T-helper 2 cell (primary cell): ENCODE results near the gene COPS9.

ENCODE experiments used
- DNase-seq, 5 experiments: peaks; one replicate each; pipeline versions ENCODE4 v3.0.0 to v3.0.0-alpha.2; 2012 to 2022

The COPS9 gene

DNA sequence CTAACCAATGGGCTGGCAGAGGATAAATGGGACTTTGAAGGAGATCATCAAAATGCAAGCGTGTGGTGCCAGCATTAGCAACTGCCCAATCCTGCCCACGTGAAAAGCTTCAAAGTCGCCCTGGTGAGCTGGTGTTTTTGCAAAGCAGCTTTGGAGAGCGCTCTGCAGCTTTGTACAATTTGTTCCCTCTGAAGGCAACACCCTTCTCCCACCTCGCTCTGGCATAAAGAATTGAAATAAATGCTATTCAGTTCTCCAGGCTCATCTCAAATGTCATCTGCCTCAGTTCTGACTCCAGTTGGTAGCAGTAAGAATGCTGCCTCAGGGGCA lies 3.5 kb downstream of the COPS9 start:
- DNase-seq: no peak

DNA sequence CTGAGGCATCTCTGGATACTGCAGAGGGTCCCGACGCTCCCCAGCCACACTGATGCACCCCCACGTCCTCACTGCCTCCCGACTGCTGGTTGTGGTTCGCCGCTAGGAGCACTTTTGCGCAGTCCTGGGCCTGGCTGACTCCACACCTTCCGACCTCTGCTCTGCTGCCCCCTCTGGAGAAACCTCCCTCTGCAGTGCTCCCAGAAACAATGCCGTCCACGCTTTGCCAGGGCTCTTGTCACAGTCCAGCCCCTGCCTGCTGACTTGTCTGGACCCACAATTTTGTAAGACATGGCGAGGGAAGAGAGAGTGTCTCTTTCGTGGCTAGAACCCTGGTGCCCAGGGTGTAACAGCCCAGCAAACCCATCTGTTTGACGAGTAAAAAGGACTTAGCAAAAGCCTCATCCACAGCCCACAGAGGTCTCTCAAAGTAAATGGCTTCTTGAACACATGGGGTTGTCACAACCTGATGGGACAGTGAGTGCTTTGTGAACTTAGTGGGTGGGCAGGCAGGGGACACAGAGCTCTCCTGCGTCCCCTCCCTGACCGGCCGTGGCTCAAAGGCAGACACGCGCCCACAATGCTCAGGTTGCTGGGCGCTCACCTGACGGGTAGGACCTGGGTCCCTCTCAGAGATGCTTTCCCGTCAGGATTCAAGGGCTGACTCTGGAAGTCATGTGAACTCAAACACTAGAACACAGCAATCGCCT lies 4.0 kb downstream of the COPS9 start:
- no peak for DNase-seq

DNA sequence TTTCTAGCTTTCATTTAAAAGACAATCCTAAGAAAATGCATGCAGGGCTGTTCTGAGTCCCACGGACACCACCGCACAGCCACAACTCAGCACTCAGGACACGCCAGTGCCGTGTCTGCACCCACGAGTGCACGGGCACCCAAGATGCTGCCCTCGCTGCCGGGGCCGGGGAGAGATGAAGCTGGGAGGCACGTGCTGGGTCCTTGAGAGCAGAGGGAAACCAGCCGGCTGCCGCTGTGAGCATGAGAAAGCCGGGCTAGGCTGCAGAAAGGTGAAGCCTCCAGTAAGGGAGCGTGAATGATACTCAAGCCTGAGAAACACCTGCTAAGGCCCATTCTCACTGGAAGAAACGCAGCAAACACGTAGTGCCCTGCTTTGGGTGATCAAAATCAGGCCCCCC lies 4.8 kb downstream of the COPS9 start:
- DNase-seq: no peak

DNA sequence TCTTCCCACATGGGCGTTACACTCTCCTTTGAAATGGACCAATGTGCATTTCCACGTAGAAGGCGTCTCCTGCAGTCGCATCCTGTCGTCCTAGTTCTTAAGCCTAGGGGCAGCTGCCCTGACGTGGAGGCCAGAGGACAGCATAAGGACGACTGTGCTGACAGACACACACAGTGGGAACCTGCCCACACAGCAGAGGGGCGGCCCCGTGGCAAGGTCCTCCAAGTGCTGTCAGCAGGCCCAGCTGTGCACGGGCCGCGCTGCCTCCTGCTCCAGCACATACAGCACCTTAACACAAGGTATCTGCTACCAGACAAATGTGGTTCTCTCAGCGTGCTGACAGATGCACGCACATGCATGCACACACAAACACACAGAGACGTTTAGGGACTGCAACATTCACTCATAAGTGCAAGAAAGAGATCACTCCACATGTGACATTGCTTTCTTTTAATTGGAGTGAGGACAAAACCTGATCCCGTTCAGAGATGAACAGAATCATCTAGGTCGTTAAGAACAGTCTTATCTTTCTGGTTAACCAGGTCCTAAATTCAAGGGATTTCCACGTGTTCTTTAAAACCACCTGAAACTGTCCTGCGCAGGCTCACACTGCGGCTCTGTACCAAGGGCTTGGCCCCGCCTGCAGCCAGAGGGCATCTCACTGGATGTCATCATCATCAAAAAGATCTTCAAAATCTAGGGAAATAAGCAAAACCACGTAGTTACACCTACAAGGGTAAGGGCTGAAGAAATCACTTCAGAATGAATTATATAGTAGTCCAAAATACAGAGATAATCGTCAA lies 5.5 kb downstream of the COPS9 start:
- DNase-seq: no peak

DNA sequence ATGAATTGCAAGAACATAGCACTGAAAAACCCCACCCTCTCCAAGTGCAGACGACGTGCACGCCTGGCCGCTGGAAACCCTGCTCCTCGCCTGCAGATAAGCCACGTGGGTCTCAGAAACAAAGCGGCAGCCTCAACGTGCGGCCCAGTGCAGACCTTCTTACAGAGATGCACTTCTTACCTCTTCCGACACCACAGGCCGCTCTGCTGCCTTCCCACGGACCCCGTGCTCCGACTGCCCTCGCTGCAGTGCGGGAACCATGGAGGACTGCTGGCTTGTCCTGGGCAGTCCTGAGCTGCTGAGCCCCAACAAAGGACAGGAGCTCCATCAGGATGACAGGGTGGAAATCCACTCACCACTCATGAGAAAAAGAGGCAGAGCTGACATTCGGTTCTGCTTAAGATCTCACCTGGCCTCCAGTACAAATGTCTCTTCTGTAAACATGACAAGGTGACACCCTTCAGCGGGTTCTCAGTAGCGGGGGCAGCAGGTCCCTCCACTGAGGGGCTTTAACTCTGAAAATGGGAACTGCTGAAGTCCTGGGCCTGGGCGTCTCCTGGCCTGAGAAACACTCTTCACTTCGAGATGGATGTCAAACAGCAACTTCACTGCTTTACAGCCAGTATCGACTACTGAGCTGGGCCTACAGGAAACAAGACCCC lies 6.2 kb downstream of the COPS9 start:
- no peak for DNase-seq

DNA sequence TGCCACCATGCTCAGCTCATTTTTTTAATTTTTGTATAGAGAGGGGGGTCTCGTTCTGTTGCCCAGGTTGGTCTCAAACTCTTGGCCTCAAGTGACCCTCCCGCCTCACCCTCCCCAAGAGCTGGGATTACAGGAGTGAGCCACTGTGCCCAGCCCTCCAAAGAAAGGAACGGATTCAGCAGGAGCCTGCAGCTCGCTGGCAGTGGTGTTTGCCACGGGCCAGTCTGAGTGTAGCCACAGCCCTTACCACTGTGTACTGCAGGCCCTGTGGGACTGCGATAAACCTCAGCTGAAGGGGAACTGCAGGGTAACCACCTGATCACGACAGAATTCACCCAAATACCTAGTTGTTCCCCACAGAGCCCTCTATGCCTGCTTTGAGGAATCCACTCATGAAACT lies 6.8 kb downstream of the COPS9 start:
- no peak for DNase-seq

DNA sequence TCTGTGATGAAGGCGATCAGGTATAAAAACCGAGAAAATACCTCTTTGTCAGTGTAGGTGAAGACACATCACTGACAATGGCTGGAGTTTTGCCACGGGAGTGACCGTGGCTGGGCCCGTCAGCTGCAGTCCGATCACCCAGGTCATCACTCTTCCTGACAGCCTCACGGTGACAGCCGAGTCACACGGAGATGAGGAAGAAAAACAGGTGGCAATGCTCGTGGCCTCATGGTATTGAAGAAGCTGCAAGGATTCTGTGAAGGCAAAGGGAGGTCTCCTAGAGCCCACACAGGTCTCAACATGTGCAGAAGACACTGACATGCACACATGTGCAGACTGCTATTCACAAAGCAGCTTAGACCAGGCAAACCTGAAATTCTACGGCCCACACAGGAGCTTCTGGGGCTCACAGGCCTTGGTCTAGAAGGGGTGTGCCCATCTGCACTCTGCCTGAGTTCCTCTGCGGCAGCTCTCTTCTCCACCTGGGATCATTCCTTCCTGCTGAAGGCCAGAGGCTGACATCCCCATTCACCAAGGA lies 7.4 kb downstream of the COPS9 start:
- no peak for DNase-seq

DNA sequence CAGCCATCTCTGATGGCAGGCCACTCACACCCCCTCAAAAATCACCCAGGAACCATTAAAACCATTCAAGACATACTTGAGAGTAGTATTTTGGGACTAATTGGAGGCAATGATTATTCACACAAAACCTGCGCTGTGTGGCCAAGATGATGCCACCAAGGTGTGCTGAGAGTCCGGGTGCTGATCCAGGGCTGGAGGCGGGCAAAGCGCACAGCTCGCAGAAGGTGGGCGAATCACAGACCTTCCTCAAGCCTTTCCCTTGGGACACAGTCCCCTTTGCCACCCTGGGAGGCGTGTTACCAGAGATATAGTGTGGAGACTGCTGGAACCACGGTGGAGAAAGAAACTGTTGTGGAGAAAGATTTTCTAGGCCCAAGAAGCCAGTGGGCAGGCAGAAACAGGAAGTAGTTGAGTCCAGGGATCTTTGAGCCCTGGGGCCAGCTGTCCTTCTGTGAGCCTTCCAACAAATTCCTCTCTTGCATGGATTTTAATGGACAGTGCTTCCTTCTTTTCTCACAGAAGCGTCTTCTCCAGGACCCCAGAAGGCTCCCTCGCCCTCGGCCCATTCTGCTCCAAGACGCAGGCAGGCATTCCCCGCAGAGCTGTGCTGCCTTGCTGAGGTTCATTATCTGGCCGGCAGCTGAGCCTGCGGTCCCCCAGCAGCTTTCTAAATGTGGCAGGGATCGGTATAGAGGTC lies 8.0 kb downstream of the COPS9 start:
- no peak for DNase-seq

DNA sequence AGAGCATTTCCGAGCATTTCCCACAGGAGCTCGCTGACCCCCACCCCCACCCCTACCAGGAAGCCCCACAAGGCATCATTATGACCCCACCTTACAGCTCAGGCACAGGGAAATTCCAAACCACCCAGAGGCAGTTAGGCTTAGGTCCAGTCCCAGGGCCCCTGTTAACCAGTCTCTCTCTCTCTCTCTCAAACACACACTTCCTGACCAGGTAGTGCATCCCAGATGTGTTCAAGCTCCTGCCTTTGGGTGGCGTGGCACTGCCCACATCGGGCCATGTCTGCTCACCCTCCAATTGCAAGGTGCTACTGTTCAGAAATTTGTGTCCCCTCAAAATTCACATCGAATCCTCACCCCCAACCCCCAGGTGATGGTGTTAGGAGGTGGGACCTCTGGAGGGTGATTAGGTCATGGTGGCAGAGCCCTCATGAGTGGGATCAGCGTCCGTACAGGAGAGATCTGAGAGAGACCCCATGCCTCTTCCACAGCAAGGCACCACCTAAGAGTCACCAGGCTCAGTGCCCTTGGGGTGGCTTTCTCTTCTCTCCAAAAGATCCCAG lies 8.8 kb downstream of the COPS9 start:
- DNase-seq: no peak

DNA sequence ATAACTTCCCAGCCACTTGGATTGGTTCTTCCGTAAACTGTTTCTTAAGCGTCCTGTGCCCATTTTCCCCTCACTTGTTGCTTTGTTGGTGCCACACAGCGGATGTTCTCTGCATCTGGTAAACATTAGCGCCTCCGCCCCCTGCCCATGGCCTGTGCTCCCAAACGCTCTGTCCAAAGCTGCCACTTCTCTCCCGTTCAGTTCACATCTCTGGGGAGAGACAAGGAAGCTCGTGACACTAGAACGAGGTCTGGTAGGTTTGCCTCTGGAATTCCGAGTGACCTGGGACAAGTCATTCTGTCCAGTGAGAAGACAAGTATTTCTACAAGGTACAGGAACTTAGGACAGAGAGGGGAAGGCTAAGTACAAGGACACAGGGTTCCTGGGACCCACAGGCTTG lies 9.4 kb downstream of the COPS9 start:
- no peak for DNase-seq

DNA sequence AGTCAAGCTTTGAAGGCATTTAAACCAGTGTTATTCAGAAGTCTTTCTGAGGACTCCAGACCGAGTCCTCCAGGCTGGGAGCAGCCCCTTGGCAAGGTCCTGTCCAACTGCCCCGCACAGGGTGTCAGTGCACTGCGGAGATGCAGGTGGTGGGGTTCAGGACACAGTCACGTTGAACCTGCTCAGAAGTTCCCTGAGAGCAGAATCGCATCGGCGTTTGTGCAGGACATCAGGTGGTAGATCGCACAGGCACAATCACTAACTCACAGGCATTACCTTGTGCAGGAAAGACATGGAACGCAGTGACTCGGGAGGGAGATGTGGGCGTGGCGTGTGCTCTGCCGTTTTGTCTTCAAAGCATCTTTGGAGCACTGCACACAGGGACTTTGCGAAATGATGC lies 10.4 kb downstream of the COPS9 start:
- DNase-seq: no peak

DNA sequence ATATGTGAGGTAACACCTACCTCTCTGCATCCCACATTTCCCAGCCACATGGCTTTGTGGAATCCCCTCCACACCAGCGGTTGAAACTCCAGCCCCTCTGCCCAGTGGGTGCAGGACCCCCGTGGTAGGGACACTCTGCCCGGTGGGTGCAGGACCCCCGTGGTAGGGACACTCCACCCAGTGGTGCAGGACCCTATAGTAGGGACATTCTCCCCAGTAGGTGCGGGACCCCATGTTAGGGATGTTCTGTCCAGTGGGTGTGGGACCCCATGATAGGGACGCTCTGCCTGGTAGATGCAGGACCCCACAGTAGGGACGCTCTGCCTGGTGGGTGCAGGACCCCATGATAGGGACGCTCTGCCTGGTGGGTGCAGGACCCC lies 11.5 kb downstream of the COPS9 start:
- no peak for DNase-seq

DNA sequence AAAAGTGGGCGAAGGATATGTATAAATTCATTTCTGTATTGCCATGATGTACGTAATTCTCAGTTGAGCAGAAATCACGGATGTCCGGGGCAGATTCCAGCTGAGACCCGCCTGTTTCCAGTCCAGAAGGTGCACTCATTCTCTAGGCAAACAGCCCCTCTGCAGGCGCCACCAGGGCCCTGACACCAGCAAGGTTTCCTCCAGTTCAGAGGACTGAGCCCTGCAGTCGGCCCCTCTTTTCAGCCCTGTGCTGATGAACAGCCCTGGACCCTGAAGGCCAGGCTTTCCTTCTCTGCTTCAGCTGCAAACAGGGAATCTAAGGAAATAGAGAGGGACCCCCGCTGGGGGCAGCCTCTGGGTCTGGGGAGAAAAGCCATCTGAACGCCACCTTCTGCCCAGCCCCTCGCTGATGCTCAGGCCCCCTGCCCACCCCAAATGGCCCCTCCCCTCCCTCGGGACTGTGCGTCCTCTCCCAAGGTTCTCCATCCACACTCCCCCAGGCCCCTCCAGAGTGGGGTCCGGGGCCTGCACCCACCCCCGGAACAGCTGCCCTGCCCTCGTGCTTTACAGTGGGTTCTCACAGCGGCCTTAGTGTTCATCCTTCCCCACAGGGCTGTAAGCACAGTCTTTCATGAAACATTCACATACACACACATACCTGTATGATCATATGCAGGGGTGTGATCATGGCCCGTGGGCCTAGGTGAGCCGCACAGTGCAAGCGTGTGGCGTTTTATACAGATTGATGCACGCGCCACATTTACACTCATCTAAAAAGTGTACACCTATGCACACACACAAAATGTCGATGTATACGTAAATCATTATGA lies 12.1 kb downstream of the COPS9 start:
- DNase-seq: no peak

DNA sequence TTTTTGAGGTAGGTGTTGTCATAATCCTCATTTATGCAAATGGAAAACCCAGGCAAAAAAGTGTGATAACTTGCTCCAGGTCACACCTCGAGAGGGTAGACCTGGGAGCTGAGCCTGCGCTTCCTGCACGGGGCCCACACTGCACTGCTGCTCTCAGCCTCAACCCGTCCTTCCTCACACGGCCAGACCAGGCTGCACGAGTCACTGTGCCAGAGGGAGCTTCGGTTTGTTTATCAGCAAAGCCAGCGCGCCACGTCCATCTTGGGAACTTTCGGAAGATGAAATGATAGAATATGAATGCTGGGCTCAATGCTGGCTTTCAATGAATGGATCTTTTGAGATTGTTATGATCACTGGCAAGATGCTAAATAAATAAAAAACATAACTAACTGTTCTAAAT lies 14.4 kb downstream of the COPS9 start:
- no peak for DNase-seq

DNA sequence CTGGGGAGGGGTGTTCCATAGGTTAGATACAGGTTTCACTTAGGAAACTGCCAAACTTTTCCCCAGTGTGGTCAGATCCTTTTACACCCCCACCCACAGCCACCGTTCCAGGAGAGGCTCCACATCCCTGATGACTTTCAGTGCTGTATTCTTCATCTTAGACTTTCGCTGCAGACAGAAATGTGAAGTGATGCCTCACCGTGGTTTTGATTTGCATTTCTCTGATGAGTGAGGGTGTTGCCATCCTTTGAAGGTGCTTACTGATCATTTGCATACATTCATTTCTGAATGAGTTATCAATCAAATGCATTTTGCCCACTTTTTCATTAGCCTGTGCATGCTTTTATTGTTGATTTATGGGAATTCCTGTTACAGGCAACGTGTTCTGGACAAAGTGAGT lies 14.9 kb downstream of the COPS9 start:
- no peak for DNase-seq

DNA sequence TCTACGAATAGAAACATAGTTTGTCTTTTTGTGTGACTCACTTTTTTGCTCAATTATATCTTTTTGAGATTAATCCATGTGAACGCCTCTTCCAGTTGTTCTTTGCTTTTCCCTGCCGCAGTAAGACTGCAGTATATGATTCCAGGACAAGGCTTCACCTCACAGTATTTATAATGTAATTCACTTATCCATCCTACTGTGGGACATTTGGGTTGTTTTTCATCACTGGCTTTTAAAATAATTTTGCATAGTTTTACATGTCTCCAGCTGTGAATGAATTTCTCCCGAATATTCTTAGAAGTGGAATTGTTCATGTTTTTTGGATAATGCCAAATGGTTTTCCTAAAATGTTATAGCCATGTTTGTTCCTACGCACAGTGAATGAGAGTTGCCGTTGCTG lies 21.9 kb downstream of the COPS9 start:
- no peak for DNase-seq

DNA sequence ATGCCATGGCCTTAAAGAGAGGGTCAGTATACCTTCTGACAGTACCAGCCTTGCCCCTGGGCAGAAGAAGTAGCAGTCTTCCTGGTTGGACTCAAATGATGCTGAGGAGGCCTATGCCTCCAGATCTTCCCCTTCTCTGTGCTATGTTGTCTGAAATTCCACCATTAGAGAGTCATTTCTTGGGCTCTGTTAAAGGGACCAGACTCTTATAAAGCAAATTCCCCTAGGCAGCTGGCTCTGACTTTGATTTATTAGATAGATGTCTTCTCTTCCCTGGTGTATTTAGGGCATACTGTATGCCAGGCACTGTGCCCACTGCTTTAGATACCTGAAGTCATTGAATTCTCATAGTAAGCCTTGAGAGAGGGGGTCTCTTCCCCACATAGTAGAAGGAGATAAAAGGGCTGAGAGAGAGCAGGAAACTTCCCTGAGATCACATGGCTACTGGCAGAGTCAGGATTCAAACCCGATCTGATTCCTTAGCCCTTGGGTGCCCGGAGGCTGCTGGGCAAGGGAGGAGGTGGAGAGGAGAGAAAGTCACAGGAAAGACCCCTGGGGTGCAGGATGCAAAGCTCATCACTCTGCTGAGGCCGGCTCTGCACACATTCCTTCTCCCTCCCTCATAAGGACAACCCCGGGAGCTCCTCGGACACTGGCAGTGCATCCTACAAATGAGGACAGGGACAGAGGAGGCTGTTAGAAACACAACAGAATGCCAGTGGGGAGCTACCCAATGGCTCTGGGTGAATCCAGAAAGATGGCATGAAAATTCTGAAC lies 23.0 kb downstream of the COPS9 start:
- no peak for DNase-seq

DNA sequence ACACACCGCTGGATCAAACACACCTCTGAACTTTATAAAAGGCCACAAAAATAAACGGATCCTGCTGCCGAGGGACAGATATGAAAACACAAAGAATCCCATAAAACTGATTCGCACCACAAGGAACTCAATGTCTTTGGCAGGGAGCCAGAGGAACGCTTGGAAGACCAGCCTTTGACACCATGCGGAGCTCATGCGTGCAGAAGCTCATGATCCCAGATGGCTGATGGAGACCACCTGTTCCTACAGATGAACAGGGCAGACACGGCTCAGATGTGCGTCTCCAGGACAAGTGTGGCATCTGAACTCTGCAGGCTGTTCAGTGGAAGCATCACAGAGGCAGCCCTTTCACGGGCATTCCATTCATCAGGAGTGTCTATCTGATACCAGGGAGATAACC lies 24.9 kb downstream of the COPS9 start:
- DNase-seq: no peak

DNA sequence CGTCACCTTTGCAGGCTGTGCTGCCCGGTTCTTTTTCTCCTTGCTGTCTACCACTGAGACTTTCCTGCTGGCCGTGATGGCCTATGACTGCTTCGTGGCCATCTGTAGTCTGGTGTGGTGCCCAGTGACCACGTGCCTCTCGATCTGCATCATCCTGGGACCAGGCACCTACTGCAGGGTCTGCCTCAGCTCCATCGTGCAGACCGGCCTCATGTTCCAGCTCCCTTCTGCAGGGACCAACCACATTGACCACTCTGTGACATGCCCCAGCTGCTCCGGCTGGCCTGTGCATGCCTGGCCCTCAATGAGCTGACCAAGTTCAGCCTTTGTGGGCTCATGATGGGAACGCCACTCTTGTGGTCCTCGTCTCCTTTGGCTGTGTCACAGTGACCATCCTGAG lies 26.7 kb downstream of the COPS9 start:
- DNase-seq: no peak

DNA sequence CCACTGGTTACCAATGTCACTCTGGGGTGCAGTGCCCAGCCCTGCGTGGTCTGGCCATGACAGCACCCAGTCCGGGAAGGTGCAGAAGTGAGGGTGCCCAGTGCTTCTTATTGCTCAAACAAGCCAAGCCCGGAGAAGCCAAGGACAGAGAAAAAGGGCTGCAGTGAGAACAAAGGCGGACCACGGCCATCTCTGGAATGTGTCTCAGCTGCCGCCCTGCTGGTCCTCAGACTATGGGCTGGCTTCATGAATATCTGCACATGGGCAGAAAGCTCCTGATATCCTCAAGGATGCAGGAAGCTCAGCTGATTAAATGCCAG lies 28.7 kb downstream of the COPS9 start:
- DNase-seq: no peak

DNA sequence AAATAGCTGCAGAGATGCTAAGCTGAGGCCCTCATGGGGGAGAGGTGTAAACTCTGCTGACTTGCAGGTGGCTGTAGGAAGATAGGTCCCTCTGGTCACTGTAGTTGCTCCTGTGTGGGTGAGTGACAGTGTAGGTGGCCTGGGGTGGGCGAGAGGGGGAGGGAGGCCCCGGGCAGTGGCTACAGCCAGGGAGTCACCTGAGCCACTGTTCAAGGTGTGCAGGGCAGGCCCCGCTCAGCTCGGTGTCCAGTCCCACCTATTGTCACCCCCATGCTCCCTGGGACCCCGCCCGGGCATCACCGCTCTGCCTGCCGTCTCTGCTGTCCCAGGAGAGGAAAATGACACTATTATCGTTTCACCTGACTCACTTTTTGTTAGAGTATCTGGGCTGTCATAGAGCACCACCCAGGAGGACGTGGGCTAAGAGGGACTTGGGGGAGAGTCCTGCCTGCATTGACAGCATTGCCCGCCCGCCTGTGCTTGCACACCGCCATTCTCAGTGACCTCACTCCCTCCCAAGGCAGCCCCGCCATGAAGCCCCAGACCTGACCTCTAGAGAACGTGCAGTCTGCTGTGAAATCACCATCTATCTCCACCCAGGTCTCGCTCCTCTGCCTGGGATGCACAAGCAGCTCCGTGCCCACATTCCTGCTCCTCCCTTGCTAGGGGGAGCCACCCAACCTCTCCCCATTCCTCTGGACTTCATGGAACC lies 29.2 kb downstream of the COPS9 start:
- no peak for DNase-seq
